Fibroblast of lung (primary cell): ENCODE data around the gene SERPINA9. TPM values are rescaled to one million over a fixed set of nuclear protein-coding genes. Genes with fewer than 3 reads are reported as not detected.

Source experiments
- DNase-seq, 2 donors: peaks; one replicate each; pipeline versions ENCODE4 v3.0.0 to v3.0.0-alpha.2; 2010; ENCODE audit warnings: low read depth in 2 of 2
- H2AFZ ChIP-seq: 2 replicates; pipeline ENCODE4 v1.5.1; 2012; ENCODE audit warnings: low read length, control low read depth, inconsistent platforms
- H3K27ac ChIP-seq: 2 replicates; pipeline ENCODE4 v1.5.1; 2011; ENCODE audit warnings: low read length, control low read depth; ENCODE audit not compliant: insufficient read depth
- H3K27me3 ChIP-seq: 2 replicates; pipeline ENCODE4 v1.5.1; 2011; ENCODE audit warnings: mild to moderate bottlenecking, low read length; ENCODE audit not compliant: control insufficient read depth, insufficient read depth
- H3K36me3 ChIP-seq: 2 replicates; pipeline ENCODE4 v1.5.1; 2011; ENCODE audit warnings: low read length; ENCODE audit not compliant: control insufficient read depth, insufficient read depth
- H3K4me1 ChIP-seq: 2 replicates; pipeline ENCODE4 v1.5.1; 2011; ENCODE audit warnings: low read length; ENCODE audit not compliant: control insufficient read depth, insufficient read depth; ENCODE audit errors: extremely low read depth
- H3K4me2 ChIP-seq: 2 replicates; pipeline ENCODE4 v1.5.1; 2011; ENCODE audit warnings: low read length, control low read depth; ENCODE audit not compliant: insufficient read depth; ENCODE audit errors: extremely low read depth
- H3K4me3 ChIP-seq, 4 experiments: fragments of 200-600 bp in 1 of 4; sonication (generic) in 1 of 4; replicated peaks in 1 of 4; 2 replicates each; pipeline ENCODE4 v1.5.1; 2011 to 2016; ENCODE audit warnings: low read length in 4 of 4, low read depth in 3 of 4, mild to moderate bottlenecking in 3 of 4, control low read depth in 2 of 4, inconsistent platforms in 1 of 4, mixed read lengths in 1 of 4; ENCODE audit not compliant: insufficient read depth in 1 of 4; ENCODE audit errors: control extremely low read depth in 1 of 4
- H3K79me2 ChIP-seq: 2 replicates; pipeline ENCODE4 v1.5.1; 2012; ENCODE audit warnings: mild to moderate bottlenecking, low read length, inconsistent platforms; ENCODE audit not compliant: control insufficient read depth, insufficient read depth
- H3K9ac ChIP-seq: 2 replicates; pipeline ENCODE4 v1.5.1; 2011; ENCODE audit warnings: mild to moderate bottlenecking, low read length, control low read depth; ENCODE audit not compliant: insufficient read depth
- H3K9me3 ChIP-seq: 2 replicates; pipeline ENCODE4 v1.5.1; 2012; ENCODE audit warnings: low read depth, low read length; ENCODE audit not compliant: control insufficient read depth, insufficient read depth
- H4K20me1 ChIP-seq: 2 replicates; pipeline ENCODE4 v1.5.1; 2011; ENCODE audit warnings: low read length; ENCODE audit not compliant: control insufficient read depth, insufficient read depth; ENCODE audit errors: extremely low read depth
- CTCF ChIP-seq, 2 donors: IDR thresholded peaks in 1 of 2; conservative IDR thresholded peaks in 1 of 2; 1 replicate in 1 of 2; 2 replicates in 1 of 2; pipeline ENCODE4 v1.5.1; 2011 to 2012; ENCODE audit warnings: low read length in 2 of 2, control low read depth in 1 of 2, inconsistent platforms in 1 of 2, low read depth in 1 of 2, mild to moderate bottlenecking in 1 of 2
- EZH2 ChIP-seq: IDR thresholded peaks from 2 replicates; pipeline ENCODE4 v1.5.1; 2012; ENCODE audit warnings: low read length, control low read depth, mild to moderate bottlenecking; ENCODE audit errors: missing control alignments
- polyA plus RNA-seq, 2 donors: library from polyadenylated mRNA; depleted of rRNA in 1 of 2; stranded (reverse) in 1 of 2; unstranded in 1 of 2; fragments of >200 nt; gene quantifications; 2 replicates each; pipeline ENCODE4 v1.2.1, GENCODE V29; 2011 to 2012; ENCODE audit warnings: missing spikeins in 1 of 2
- total RNA-seq: library from RNA; depleted of rRNA; stranded (reverse); fragments of >200 nt; gene quantifications from 2 replicates; pipeline ENCODE4 v1.2.1, GENCODE V29; 2014

Gene SERPINA9
- total and polyA plus RNA-seq, 2 donors (not counting 1 experiment from before 2014, with no cell fraction given), result not detected

- Histone ChIP-seq H3K9me3 (no peaks in the 10 kb centered on the region), H3K4me2 (no peak overlapping the region), H4K20me1 (no peaks in the 10 kb centered on the region), H3K79me2 (no peaks in the 10 kb centered on the region), H3K9ac (no peak overlapping the region), H3K4me1 (no peaks in the 10 kb centered on the region), H3K27me3 (no peaks in the 10 kb centered on the region), H3K27ac (no peak overlapping the region), H3K4me3 (no peak overlapping the region), H3K36me3 (no peaks in the 10 kb centered on the region), H2AFZ (no peak overlapping the region)
- DNase-seq, result peak in 1 of 2 donors; percentile 41
- no peak for TF ChIP-seq CTCF (conservative IDR thresholded peaks at IDR 0.05 in 1 of 2, IDR thresholded peaks at IDR 0.05 in 1 of 2; ENCODE audit: low read depth in 1 of 2, low read length in 2 of 2)
- no peak for TF ChIP-seq EZH2
These were observed 1.4 kb downstream of the SERPINA9 start for GRCh38 chr14:94474581-94475031.

- no peaks in the 10 kb centered on the region for H3K36me3 ChIP-seq
- no peaks in the 10 kb centered on the region for H3K4me1 ChIP-seq
- no peak overlapping the region for H3K9ac ChIP-seq
- DNase-seq, result no peak
- no peaks in the 10 kb centered on the region for H3K9me3 ChIP-seq
- no peak overlapping the region for H2AFZ ChIP-seq
- H3K4me3 ChIP-seq, result no peak overlapping the region
- H4K20me1 ChIP-seq, result no peaks in the 10 kb centered on the region
- no peaks in the 10 kb centered on the region for H3K27me3 ChIP-seq
- TF ChIP-seq CTCF (conservative IDR thresholded peaks at IDR 0.05 in 1 of 2, IDR thresholded peaks at IDR 0.05 in 1 of 2; ENCODE audit: low read depth in 1 of 2, low read length in 2 of 2), result no peak
- no peak for TF ChIP-seq EZH2
- H3K4me2 ChIP-seq, result no peak overlapping the region
- no peak overlapping the region for H3K27ac ChIP-seq
- no peaks in the 10 kb centered on the region for H3K79me2 ChIP-seq
These were observed 2.2 kb downstream of the SERPINA9 start for GRCh38 chr14:94473666-94474410.

- Histone ChIP-seq H3K4me3 (no peak overlapping the region), H3K4me2 (no peak overlapping the region), H4K20me1 (no peaks in the 10 kb centered on the region), H3K4me1 (no peaks in the 10 kb centered on the region), H2AFZ (no peak overlapping the region), H3K9me3 (no peaks in the 10 kb centered on the region), H3K79me2 (no peaks in the 10 kb centered on the region), H3K36me3 (no peaks in the 10 kb centered on the region), H3K27me3 (no peaks in the 10 kb centered on the region), H3K27ac (no peak overlapping the region), H3K9ac (no peak overlapping the region)
- no peak for TF ChIP-seq CTCF (conservative IDR thresholded peaks at IDR 0.05 in 1 of 2, IDR thresholded peaks at IDR 0.05 in 1 of 2; ENCODE audit: low read depth in 1 of 2, low read length in 2 of 2)
- DNase-seq, result no peak
These were observed 3.2 kb downstream of the SERPINA9 start for GRCh38 chr14:94472842-94473241.
